Osteocyte (in vitro differentiated cells): ENCODE results near the gene NAGLU. TPM values are rescaled to one million over a fixed set of nuclear protein-coding genes. Genes with fewer than 3 reads are reported as not detected.
A peak's percentile ranks its signal among the peaks of the same experiment; 100 is the strongest.

Experiments used
- DNase-seq: peaks from one replicate; pipeline ENCODE4 v3.0.0; 2021; ENCODE audit warnings: mixed read lengths; ENCODE audit not compliant: unreplicated experiment; ENCODE audit errors: extremely low spot score
- H3K27ac Mint-ChIP-seq: one replicate; pipeline ENCODE4 v1.8.0; 2021; ENCODE audit warnings: mild to moderate bottlenecking, mixed read lengths; ENCODE audit not compliant: unreplicated experiment
- H3K27me3 Mint-ChIP-seq: one replicate; pipeline ENCODE4 v1.8.0; 2021; ENCODE audit warnings: mixed read lengths; ENCODE audit not compliant: unreplicated experiment
- H3K36me3 Mint-ChIP-seq: one replicate; pipeline ENCODE4 v1.8.0; 2021; ENCODE audit warnings: mixed read lengths; ENCODE audit not compliant: unreplicated experiment
- H3K4me1 Mint-ChIP-seq: one replicate; pipeline ENCODE4 v1.8.0; 2021; ENCODE audit warnings: mixed read lengths; ENCODE audit not compliant: unreplicated experiment
- H3K4me3 Mint-ChIP-seq: one replicate; pipeline ENCODE4 v1.8.0; 2021; ENCODE audit warnings: mild to moderate bottlenecking, moderate library complexity, mixed read lengths; ENCODE audit not compliant: unreplicated experiment
- H3K9me3 Mint-ChIP-seq: one replicate; pipeline ENCODE4 v1.8.0; 2021; ENCODE audit warnings: mixed read lengths; ENCODE audit not compliant: unreplicated experiment
- CTCF ChIP-seq: fragments of 200-600 bp; sonication (generic); IDR thresholded peaks from 2 replicates; pipeline ENCODE4 v1.5.0; 2021; ENCODE audit warnings: antibody characterized with exemption, mild to moderate bottlenecking, moderate library complexity
- total RNA-seq: library from RNA; stranded (reverse); gene quantifications from 2 replicates; pipeline ENCODE4 v1.2.1, GENCODE V29; 2021

The NAGLU gene
- total RNA-seq, 1 donor from 2014 or later, result 86.5 TPM

GRCh38 chr17:42519546-42520491 lies 16.2 kb upstream of the NAGLU start:
- no peaks in the 10 kb centered on the region for H3K9me3 Mint-ChIP-seq
- peaks cover 69% of the 10 kb centered on the region for H3K4me1 Mint-ChIP-seq
- TF ChIP-seq CTCF, result no peak
- no peaks in the 10 kb centered on the region for H3K36me3 Mint-ChIP-seq
- DNase-seq, result peak; percentile 95
- H3K4me3 Mint-ChIP-seq, result peak overlapping the region; percentile 52
- peak overlapping the region; percentile 99 for H3K27ac Mint-ChIP-seq
- H3K27me3 Mint-ChIP-seq, result no peaks in the 10 kb centered on the region

DNA sequence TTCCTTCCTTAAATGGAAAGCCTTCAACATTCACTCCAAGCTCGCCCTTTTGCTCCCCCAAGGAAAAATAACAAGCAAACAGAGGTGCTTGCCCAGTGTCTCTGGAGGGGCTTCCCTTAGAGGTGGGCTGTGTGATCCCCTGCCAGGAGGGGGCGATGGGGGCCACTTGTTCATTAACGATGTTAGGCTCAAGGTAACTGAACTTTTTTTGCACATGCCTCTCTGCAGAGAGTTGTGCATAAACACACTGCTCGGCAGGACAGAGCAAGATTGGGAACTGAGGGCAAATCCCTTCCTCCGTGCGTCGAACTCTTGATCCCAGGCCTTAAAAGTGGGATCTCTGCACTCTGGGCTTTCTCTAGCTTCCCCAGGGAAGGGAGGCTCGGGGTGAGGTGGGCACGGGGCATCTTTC lies 15.5 kb upstream of the NAGLU start:
- TF ChIP-seq CTCF, result peak; percentile 37
- Mint-ChIP-seq H3K4me3 (peak overlapping the region; percentile 52), H3K27ac (peak overlapping the region; percentile 99), H3K36me3 (no peaks in the 10 kb centered on the region), H3K9me3 (no peaks in the 10 kb centered on the region), H3K27me3 (no peaks in the 10 kb centered on the region), H3K4me1 (peaks cover 74% of the 10 kb centered on the region)
- no peak for DNase-seq

DNA sequence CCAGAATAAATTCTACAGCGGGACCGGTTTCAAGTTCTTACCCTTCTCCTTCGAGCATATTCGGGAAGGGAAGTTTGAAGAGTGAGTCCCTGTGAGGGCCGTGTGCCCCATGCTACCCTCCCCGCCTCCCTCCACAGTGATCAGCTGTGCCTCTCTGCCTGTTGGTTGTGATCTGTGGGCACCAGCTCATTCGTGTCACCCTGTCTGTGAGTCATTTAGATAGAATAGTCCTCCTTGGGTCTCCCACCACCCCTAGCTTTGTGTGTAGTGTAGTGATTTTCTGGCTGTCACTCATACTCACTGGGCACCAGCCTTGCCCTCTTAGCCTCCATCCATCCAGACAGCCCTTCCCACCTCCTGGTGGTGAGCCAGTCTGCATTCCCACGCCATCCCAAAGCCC lies 15.0 kb upstream of the NAGLU start:
- TF ChIP-seq CTCF, result no peak
- Mint-ChIP-seq H3K4me3 (peak overlapping the region; percentile 52), H3K9me3 (no peaks in the 10 kb centered on the region), H3K4me1 (peaks cover 74% of the 10 kb centered on the region), H3K36me3 (no peaks in the 10 kb centered on the region), H3K27me3 (no peaks in the 10 kb centered on the region), H3K27ac (peak overlapping the region; percentile 99)
- no peak for DNase-seq

DNA sequence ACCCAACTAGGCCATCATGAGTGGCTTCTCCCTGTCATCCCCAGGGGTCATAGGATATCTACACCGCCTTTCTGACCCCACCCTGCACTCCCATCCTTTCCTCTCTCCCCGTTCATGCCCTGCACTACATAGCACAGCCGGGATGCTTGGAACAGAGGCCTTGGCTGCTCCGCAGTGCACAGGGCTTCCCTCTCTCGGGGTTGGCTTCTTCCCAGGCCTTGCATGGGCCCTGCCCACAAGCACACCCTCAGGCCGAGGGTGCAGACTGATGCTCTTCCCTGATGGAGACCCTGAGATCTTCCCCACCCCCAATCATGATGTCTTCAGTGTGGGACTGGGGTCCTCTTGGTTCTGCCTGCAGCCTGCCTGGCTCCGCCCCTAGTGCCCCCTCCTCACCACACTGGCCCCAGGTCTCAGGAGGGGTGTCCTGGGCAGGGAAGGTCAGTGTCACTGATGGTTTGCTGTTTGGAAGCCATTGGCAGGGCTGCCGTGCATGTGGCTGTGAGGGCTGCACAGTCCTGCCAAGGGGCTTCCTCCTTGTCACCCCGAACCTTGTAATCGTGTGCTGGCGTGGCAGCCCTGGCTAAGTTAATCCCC lies 14.3 kb upstream of the NAGLU start:
- H3K27me3 Mint-ChIP-seq, result no peaks in the 10 kb centered on the region
- no peak for DNase-seq
- TF ChIP-seq CTCF, result no peak
- H3K27ac Mint-ChIP-seq, result peak overlapping the region; percentile 99
- H3K4me1 Mint-ChIP-seq, result peaks cover 77% of the 10 kb centered on the region
- H3K9me3 Mint-ChIP-seq, result no peaks in the 10 kb centered on the region
- no peaks in the 10 kb centered on the region for H3K36me3 Mint-ChIP-seq
- peak overlapping the region; percentile 14 for H3K4me3 Mint-ChIP-seq

DNA sequence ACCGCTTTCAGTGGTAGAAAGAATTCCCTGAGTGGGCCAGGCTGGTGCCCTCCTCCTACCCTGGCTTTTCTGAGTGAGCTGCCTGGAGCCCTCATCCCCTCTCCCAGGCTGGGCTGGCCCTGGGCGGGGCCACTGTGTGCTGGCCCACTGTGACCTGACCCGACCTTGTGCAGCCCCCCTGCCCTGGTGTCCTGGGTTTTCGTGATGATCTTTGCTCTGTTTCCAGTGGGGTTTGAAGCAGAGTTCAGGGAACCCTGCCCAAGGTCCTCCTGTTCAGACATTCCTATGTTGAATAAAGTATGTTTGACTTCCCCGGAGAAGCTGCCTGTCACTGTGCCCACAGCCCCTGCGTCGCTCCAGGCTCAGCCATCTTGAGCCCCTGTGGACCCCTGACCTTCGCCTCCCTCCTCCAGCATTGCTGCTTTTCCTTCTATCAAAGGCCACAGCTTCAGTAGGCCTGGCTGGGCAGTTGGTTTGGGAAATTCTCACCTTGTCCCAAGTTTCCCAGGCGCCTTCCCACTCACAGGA lies 13.7 kb upstream of the NAGLU start:
- peaks cover 79% of the 10 kb centered on the region for H3K4me1 Mint-ChIP-seq
- no peak for DNase-seq
- H3K4me3 Mint-ChIP-seq, result peak overlapping the region; percentile 26
- H3K27ac Mint-ChIP-seq, result peak overlapping the region; percentile 99
- no peaks in the 10 kb centered on the region for H3K27me3 Mint-ChIP-seq
- no peak for TF ChIP-seq CTCF
- no peaks in the 10 kb centered on the region for H3K9me3 Mint-ChIP-seq
- H3K36me3 Mint-ChIP-seq, result no peaks in the 10 kb centered on the region
